GM12878 (cell line): Measurements from ENCODE around the gene PTCD1. TPM values are rescaled to one million over a fixed set of nuclear protein-coding genes. Genes with fewer than 3 reads are reported as not detected.

Experiments
- ATAC-seq: fragments of 200-7000 bp; cut with Tn5 transposase; 3 replicates; pipeline ENCODE4 v1.9.1; 2020; ENCODE audit warnings: mild to moderate bottlenecking, moderate library complexity
- BruUV-seq: library from RNA; stranded (reverse); fragments of 400-500 nt; replicated peaks from 2 replicates; lab custom pipeline; 2021; lab: Mats Ljungman, UMichigan
- CTCF ChIA-PET: fragments of 300-600 bp; sonication (Branson Sonifier 250); formaldehyde crosslinking; extraction: SDS; loops from one replicate; lab custom pipeline; 2021; ENCODE audit warnings: inconsistent platforms; lab: Yijun Ruan, JAX
- POLR2A ChIA-PET: fragments of 350-600 bp; formaldehyde crosslinking; extraction: SDS; loops from one replicate; lab custom pipeline; 2021; ENCODE audit warnings: inconsistent platforms; lab: Charles Lee
- RAD21 ChIA-PET: fragments of 300-600 bp; sonication (Branson Sonifier 250); formaldehyde crosslinking; loops from one replicate; lab custom pipeline; 2023; ENCODE audit warnings: antibody characterized with exemption; ENCODE audit not compliant: unreplicated experiment; lab: Charles Lee
- SMC1A ChIA-PET: fragments of 300-600 bp; sonication (Branson Sonifier 250); formaldehyde crosslinking; loops from one replicate; lab custom pipeline; 2023; ENCODE audit not compliant: unreplicated experiment, uncharacterized antibody; lab: Charles Lee
- DNase-seq: peaks from one replicate; pipeline ENCODE4 v3.0.0-alpha.2; 2011; ENCODE audit warnings: low read depth, low spot score
- FAIRE-seq: peaks from 3 replicates; lab custom pipeline; 2011; peaks lifted over from hg19 to GRCh38; lab: Jason Lieb, UNC
- H2AFZ ChIP-seq: 2 replicates; pipeline ENCODE4 v1.6.0; 2011; ENCODE audit warnings: low read depth, low read length, control low read depth; ENCODE audit not compliant: control insufficient read depth
- H3K27ac ChIP-seq: 2 replicates; pipeline ENCODE4 v1.5.1; 2011; ENCODE audit warnings: control low read depth; ENCODE audit not compliant: control insufficient read depth, insufficient read depth
- H3K27me3 ChIP-seq, 2 experiments: replicated peaks in 1 of 2; 2 replicates each; pipeline versions ENCODE4 v1.6.0 to v1.6.1; 2011; ENCODE audit warnings: low read length in 1 of 2; ENCODE audit not compliant: control insufficient read depth in 2 of 2, insufficient read depth in 2 of 2
- H3K36me3 ChIP-seq, 2 experiments: 2 replicates each; pipeline ENCODE4 v1.5.1; 2011; ENCODE audit warnings: low read length in 1 of 2; ENCODE audit not compliant: control insufficient read depth in 2 of 2, insufficient read depth in 2 of 2
- H3K4me1 ChIP-seq: 2 replicates; pipeline ENCODE4 v1.6.1; 2011; ENCODE audit warnings: mild to moderate bottlenecking, low read length, moderate library complexity, mixed read lengths; ENCODE audit not compliant: control insufficient read depth, insufficient read depth
- H3K4me2 ChIP-seq: 2 replicates; pipeline ENCODE4 v1.6.0; 2011; ENCODE audit warnings: control low read depth; ENCODE audit not compliant: control insufficient read depth, insufficient read depth
- H3K4me3 ChIP-seq: fragments of 200-600 bp; sonication (generic); 2 replicates; pipeline ENCODE4 v1.5.1; 2016
- H3K79me2 ChIP-seq: 2 replicates; pipeline ENCODE4 v1.6.0; 2011; ENCODE audit warnings: low read length; ENCODE audit not compliant: control insufficient read depth, insufficient read depth
- H3K9ac ChIP-seq: 2 replicates; pipeline ENCODE4 v1.8.0; 2011; ENCODE audit warnings: low read length, control low read depth, mixed read lengths; ENCODE audit not compliant: control insufficient read depth, insufficient read depth
- H3K9me3 ChIP-seq: replicated peaks from 3 replicates; pipeline ENCODE4 v1.5.1; 2011; ENCODE audit warnings: mild to moderate bottlenecking, low read length; ENCODE audit not compliant: control insufficient read depth, insufficient read depth
- H4K20me1 ChIP-seq: 2 replicates; pipeline ENCODE4 v1.6.0; 2011; ENCODE audit not compliant: control insufficient read depth, insufficient read depth
- CBX5 ChIP-seq: sonication (generic); IDR thresholded peaks from 2 replicates; pipeline ENCODE4 v1.6.1; 2016; ENCODE audit warnings: low read depth, moderate library complexity, mild to moderate bottlenecking, inconsistent platforms
- CUX1 ChIP-seq: IDR thresholded peaks from 2 replicates; pipeline ENCODE4 v1.6.1; 2012; ENCODE audit warnings: improper control_type of control experiment, low read depth, low read length; ENCODE audit not compliant: insufficient replicate concordance
- ESRRA ChIP-seq: IDR thresholded peaks from 2 replicates; pipeline ENCODE4 v1.6.1; 2012; ENCODE audit warnings: mild to moderate bottlenecking, low read length, improper control_type of control experiment
- HCFC1 ChIP-seq: fragments of 150-350 bp; IDR thresholded peaks from 2 replicates; pipeline ENCODE4 v1.6.1; 2014; ENCODE audit warnings: low read length
- NR2C1 ChIP-seq: fragments of 450-650 bp; IDR thresholded peaks from 2 replicates; pipeline ENCODE4 v1.6.1; 2017; ENCODE audit warnings: antibody characterized with exemption, mild to moderate bottlenecking, moderate library complexity
- PBX3 ChIP-seq: IDR thresholded peaks from 2 replicates; pipeline ENCODE4 v1.6.1; 2011; ENCODE audit warnings: mild to moderate bottlenecking, low read depth, low read length, moderate library complexity; ENCODE audit not compliant: insufficient replicate concordance
- ZBED1 ChIP-seq: IDR thresholded peaks from 2 replicates; pipeline ENCODE4 v1.6.1; 2016; ENCODE audit warnings: borderline replicate concordance
- WGBS: methylation state at CpG from one replicate; pipeline ENCODE4 v1.1.6; 2016; ENCODE audit warnings: low lambda C conversion rate; ENCODE audit not compliant: insufficient replicate concordance, insufficient coverage; ENCODE audit errors: missing lambda C conversion rate; 5-methylcytosine and 5-hydroxymethylcytosine counted together
- in situ Hi-C: fragments of 300-500 bp; cut with MboI; formaldehyde crosslinking; loops from 9 replicates; pipeline ENCODE4 v1.14.3; 2018; ENCODE audit warnings: mixed read lengths
- intact Hi-C: fragments of 100-400 bp; cut with micrococcal nuclease; formaldehyde crosslinking; loops from one replicate; pipeline ENCODE4 v1.14.2; 2022; ENCODE audit not compliant: unreplicated experiment
- polyA plus RNA-seq, 11 experiments: library from polyadenylated mRNA; depleted of rRNA in 4 of 11; unstranded in 6 of 11; stranded (reverse) in 5 of 11; fragments of >200 nt; fragmentation: Nextera tagmentation in 4 of 11; fragmentation: Illumina TruSeq in 1 of 11; extraction: Ambion mirVana in 4 of 11; extraction: Trizol in 1 of 11; gene quantifications; 1 replicate in 1 of 11; 2 replicates in 10 of 11; pipeline versions ENCODE4 v1.2.1 to v1.2.3, GENCODE V29; 2011 to 2016; ENCODE audit warnings: inconsistent platforms in 2 of 11, missing spikeins in 2 of 11, low read depth in 1 of 11
- total RNA-seq, 4 experiments: library from RNA; depleted of rRNA in 3 of 4; stranded (reverse); fragments of >200 nt in 3 of 4; fragmentation: Illumina TruSeq in 1 of 4; extraction: Trizol in 1 of 4; gene quantifications; 2 replicates each; pipeline versions ENCODE4 v1.2.1 to v1.2.3, GENCODE V29; 2013 to 2021
- TF ChIP-seq, protein P1 (sequence below): fragments of 450-650 bp; IDR thresholded peaks from 2 replicates; pipeline ENCODE4 v1.6.1; 2017; ENCODE audit warnings: mild to moderate bottlenecking, moderate library complexity
- TF ChIP-seq, protein P2 (sequence below): IDR thresholded peaks from 2 replicates; pipeline ENCODE4 v1.6.1; 2012; ENCODE audit warnings: mild to moderate bottlenecking, low read depth, low read length

The PTCD1 gene
- total and polyA plus RNA-seq, 10 of the 15 experiments (the other 5 are each of a cell fraction or from before 2014, with no cell fraction given): 0.26 to 9.7 (median 5.0) TPM

GRCh38 chr7:99402854-99403253, 35.7 kb downstream of the PTCD1 start:
- intact Hi-C loops (no loop called here), in situ Hi-C loops (no loop called here)
- H3K4me2 ChIP-seq: no peak overlapping the region
- H3K79me2 ChIP-seq: peaks cover 27% of the 10 kb centered on the region
- no peaks in the 10 kb centered on the region for H3K9me3 ChIP-seq
- H2AFZ ChIP-seq: no peak overlapping the region
- 97% methylated on average over 2 of the region's 3 CpGs for WGBS
- H3K4me3 ChIP-seq: no peak overlapping the region
- H3K27ac ChIP-seq: no peak overlapping the region
- ChIA-PET RAD21 (interaction anchor here (0.6 kb wide), 1 partner anchor 157 kb away, joined by 4 read pairs; no protein-coding TSS in a partner anchor), POLR2A (interaction anchor here (0.6 to 1.2 kb wide), 4 partner anchors 10 to 17 kb away, joined by 3 to 7 read pairs (median 4); no protein-coding TSS in a partner anchor), CTCF (interaction anchor here (0.6 kb wide), 1 partner anchor 149 kb away, joined by 4 read pairs; the partner anchor contains the start of gene FAM200A), SMC1A (interaction anchor here (0.5 kb wide), 1 partner anchor 15 kb away, joined by 3 read pairs; no protein-coding TSS in a partner anchor)
- DNase-seq (no peak), ATAC-seq (no peak), FAIRE-seq (no peak)
- no peak overlapping the region for H3K9ac ChIP-seq
- peaks cover 7% of the 10 kb centered on the region for H3K4me1 ChIP-seq
- H3K27me3 ChIP-seq: no peaks in the 10 kb centered on the region
- no peaks in the 10 kb centered on the region for H4K20me1 ChIP-seq
- BruUV-seq: no TSS peak
- H3K36me3 ChIP-seq: peaks cover 25 to 32% of the 10 kb centered on the region in 2 experiments
- TF ChIP-seq ZBED1 (no peak), CUX1 (no peak), HCFC1 (no peak), ESRRA (no peak), NR2C1 (no peak), PBX3 (no peak), CBX5 (no peak)
- TF ChIP-seq, protein P1, sequence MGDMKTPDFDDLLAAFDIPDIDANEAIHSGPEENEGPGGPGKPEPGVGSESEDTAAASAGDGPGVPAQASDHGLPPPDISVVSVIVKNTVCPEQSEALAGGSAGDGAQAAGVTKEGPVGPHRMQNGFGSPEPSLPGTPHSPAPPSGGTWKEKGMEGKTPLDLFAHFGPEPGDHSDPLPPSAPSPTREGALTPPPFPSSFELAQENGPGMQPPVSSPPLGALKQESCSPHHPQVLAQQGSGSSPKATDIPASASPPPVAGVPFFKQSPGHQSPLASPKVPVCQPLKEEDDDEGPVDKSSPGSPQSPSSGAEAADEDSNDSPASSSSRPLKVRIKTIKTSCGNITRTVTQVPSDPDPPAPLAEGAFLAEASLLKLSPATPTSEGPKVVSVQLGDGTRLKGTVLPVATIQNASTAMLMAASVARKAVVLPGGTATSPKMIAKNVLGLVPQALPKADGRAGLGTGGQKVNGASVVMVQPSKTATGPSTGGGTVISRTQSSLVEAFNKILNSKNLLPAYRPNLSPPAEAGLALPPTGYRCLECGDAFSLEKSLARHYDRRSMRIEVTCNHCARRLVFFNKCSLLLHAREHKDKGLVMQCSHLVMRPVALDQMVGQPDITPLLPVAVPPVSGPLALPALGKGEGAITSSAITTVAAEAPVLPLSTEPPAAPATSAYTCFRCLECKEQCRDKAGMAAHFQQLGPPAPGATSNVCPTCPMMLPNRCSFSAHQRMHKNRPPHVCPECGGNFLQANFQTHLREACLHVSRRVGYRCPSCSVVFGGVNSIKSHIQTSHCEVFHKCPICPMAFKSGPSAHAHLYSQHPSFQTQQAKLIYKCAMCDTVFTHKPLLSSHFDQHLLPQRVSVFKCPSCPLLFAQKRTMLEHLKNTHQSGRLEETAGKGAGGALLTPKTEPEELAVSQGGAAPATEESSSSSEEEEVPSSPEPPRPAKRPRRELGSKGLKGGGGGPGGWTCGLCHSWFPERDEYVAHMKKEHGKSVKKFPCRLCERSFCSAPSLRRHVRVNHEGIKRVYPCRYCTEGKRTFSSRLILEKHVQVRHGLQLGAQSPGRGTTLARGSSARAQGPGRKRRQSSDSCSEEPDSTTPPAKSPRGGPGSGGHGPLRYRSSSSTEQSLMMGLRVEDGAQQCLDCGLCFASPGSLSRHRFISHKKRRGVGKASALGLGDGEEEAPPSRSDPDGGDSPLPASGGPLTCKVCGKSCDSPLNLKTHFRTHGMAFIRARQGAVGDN: no peak
- TF ChIP-seq, protein P2, sequence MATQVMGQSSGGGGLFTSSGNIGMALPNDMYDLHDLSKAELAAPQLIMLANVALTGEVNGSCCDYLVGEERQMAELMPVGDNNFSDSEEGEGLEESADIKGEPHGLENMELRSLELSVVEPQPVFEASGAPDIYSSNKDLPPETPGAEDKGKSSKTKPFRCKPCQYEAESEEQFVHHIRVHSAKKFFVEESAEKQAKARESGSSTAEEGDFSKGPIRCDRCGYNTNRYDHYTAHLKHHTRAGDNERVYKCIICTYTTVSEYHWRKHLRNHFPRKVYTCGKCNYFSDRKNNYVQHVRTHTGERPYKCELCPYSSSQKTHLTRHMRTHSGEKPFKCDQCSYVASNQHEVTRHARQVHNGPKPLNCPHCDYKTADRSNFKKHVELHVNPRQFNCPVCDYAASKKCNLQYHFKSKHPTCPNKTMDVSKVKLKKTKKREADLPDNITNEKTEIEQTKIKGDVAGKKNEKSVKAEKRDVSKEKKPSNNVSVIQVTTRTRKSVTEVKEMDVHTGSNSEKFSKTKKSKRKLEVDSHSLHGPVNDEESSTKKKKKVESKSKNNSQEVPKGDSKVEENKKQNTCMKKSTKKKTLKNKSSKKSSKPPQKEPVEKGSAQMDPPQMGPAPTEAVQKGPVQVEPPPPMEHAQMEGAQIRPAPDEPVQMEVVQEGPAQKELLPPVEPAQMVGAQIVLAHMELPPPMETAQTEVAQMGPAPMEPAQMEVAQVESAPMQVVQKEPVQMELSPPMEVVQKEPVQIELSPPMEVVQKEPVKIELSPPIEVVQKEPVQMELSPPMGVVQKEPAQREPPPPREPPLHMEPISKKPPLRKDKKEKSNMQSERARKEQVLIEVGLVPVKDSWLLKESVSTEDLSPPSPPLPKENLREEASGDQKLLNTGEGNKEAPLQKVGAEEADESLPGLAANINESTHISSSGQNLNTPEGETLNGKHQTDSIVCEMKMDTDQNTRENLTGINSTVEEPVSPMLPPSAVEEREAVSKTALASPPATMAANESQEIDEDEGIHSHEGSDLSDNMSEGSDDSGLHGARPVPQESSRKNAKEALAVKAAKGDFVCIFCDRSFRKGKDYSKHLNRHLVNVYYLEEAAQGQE: no peak
